ES-I3 (cell line): ENCODE results near the gene SDK1.

ENCODE experiments used
- H3K36me3 ChIP-seq: 2 replicates; pipeline ENCODE4 v1.6.1; 2013; ENCODE audit warnings: mild to moderate bottlenecking, low read length, control low read depth, moderate library complexity; ENCODE audit not compliant: insufficient read depth
- H3K4me1 ChIP-seq: 2 replicates; pipeline ENCODE4 v1.6.1; 2013; ENCODE audit warnings: mild to moderate bottlenecking, control low read depth, low read length; ENCODE audit not compliant: insufficient read depth
- H3K9ac ChIP-seq: 2 replicates; pipeline ENCODE4 v1.6.1; 2013; ENCODE audit warnings: low read depth, mild to moderate bottlenecking, low read length, moderate library complexity
- H3K9me3 ChIP-seq: 2 replicates; pipeline ENCODE4 v1.6.1; 2013; ENCODE audit warnings: mild to moderate bottlenecking, low read length, moderate library complexity; ENCODE audit not compliant: control insufficient read depth, insufficient read depth

SDK1 gene

DNA sequence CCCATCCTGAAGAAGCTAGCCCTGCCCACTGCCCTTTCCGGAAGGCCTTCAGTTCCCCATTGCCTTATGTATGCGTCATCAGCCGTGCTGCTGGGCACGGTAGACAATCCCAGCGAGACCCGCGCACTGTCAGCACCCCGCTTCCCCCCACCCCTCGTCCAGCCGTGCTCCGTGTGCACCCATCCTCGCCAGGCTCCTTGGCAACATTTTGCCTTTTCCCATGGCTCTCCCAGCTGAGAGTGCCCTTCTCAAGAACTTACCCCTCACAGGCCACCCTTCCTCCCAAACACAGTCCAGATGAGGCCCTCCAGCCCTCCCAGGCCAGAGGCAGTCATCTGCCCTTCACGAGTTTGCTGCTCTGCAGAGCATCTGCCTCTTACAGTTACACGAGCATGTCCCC lies 747.3 kb downstream of the SDK1 start:
- Histone ChIP-seq H3K36me3 (no peaks in the 10 kb centered on the region), H3K9ac (no peak overlapping the region), H3K9me3 (no peaks in the 10 kb centered on the region), H3K4me1 (no peaks in the 10 kb centered on the region)

DNA sequence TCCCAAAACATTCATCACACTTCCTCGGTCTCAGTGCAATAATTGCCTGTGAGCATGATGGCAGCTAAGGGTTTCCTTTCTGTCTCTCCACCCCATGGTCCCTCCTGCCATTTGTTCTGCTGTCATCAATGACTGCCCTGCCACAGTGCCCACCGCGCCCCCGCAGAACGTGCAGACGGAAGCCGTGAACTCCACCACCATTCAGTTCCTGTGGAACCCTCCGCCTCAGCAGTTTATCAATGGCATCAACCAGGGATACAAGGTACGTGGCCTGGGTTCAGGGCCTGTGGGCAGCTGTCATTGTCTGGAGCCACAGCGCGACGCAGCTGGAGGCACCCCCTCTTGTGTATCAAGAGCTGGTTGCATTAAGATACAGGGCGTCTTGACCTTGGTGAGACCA lies 748.1 kb downstream of the SDK1 start:
- Histone ChIP-seq H3K9ac (no peak overlapping the region), H3K4me1 (no peaks in the 10 kb centered on the region), H3K36me3 (no peaks in the 10 kb centered on the region), H3K9me3 (no peaks in the 10 kb centered on the region)

DNA sequence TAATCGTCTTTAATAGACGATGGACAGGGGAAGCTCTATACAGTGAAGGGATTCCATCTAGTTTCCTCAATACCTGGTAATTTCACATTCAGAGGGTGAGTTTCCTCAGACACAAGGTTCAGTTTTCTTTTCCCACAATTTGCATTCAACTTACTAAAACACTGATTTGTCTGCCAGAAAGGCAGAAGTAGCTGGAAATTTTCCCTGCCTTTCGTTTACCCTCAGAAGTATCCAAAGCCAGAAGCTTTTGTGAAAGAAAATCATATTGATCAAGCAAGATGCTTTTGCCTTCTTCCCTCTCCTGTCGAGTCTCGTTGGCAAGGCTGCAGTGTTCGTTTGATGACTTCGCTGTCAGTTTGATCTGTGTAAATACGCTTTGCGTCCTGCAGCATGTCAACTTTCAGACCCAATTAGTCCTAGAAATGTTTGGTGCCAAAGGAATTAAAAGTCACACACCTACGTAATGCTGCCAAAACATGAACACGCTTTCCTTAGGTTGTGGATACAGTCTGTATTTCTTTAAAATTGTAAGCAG lies 749.1 kb downstream of the SDK1 start:
- no peaks in the 10 kb centered on the region for H3K9me3 ChIP-seq

DNA sequence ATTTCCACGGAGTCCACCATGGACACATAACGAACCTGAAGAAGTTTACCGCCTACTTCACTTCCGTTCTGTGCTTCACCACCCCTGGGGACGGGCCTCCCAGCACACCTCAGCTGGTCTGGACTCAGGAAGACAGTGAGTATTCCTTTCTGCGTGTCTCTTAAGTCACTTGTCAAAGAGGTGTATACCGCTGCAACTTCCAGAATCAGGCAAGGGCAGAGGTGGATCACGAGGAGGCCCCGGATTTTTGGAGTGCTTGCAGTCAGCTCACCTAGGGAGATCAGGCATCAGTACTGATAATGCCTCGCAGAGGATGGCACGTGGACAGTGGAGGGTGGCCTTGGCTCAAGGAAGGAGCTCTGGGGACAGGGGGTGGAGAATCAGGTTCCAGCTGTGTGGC lies 750.6 kb downstream of the SDK1 start:
- H3K9ac ChIP-seq, result no peak overlapping the region
- no peaks in the 10 kb centered on the region for H3K36me3 ChIP-seq
- no peaks in the 10 kb centered on the region for H3K4me1 ChIP-seq
- no peaks in the 10 kb centered on the region for H3K9me3 ChIP-seq

More for the DNA sequence above, 749.1 kb downstream of the SDK1 start:
- no peaks in the 10 kb centered on the region for H3K36me3 ChIP-seq
- H3K9ac ChIP-seq, result no peak overlapping the region
- H3K4me1 ChIP-seq, result no peaks in the 10 kb centered on the region

DNA sequence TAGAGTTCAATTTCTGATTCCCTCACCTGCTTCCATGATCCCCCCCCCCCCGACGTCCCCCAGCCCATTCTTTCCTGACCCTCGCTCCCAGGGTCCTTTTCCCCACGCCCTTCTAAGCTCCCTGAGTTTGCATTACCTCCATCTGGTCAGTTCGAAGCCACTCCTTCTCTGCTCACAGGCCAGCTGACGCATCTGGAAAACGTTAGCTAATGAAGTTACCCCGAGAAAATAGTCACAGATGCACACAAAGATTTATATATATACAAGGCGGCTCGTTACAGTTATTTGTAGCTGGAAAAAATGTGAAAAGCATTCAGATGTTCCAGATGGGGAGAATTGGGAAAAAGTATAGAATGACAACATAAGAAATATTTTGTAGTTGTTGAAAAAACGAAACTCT lies 751.1 kb downstream of the SDK1 start:
- no peak overlapping the region for H3K9ac ChIP-seq
- no peaks in the 10 kb centered on the region for H3K4me1 ChIP-seq
- no peaks in the 10 kb centered on the region for H3K36me3 ChIP-seq
- no peaks in the 10 kb centered on the region for H3K9me3 ChIP-seq

DNA sequence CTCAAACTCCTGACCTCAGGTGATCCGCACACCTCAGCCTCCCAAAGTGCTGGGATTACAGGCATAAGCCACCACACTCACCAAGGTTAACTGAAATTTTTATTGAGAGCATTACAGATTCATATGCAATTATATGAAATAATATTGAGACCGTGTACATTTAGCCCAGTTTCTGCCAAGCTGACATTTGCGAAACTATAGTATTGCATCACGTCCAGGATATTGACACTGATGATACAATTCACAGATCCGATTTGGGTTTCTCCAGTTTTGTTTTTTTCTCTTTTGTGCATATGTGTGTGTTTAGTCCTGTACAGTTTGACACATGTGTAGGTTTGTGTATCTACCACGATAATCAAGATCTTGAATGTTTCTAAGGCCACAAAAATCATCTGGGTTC lies 753.1 kb downstream of the SDK1 start:
- H3K9me3 ChIP-seq, result no peaks in the 10 kb centered on the region

DNA sequence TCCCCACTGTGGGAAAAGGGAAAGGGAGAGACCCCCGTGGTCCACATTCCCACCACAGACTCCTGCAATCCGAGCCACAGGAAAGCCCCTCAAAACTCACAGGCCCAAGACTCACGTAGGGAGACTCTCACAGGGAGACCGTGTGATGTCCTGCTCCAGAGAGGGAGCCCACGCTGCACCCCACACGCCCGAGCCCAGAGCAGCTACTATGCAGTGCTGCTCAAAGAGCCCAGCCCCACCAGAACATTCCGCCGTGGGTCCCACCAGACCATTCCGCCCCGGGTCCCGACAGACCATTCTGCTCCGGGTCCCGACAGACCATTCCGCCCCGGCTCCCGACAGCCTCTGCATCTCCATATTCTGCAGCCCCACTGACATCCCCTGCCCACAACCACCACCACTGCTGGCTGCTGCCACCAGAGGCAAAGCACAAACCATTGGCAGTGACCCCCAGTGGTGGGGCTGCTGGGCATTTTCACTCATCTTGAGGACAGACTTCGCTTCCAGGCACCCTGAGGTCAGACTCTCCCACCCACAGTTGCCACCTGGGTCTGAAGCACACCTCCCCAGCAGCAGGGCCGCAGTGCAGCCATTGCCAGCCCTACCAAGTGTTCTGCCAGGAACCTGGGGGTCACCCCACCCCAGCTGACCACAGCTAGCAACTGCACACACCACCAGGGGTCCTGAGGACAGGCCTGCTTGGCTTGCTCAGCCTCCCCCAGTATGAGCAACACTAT lies 755.7 kb downstream of the SDK1 start:
- H3K9me3 ChIP-seq, result no peaks in the 10 kb centered on the region
- H3K36me3 ChIP-seq, result no peaks in the 10 kb centered on the region
- H3K9ac ChIP-seq, result no peak overlapping the region
- no peaks in the 10 kb centered on the region for H3K4me1 ChIP-seq

More for the DNA sequence above, 753.1 kb downstream of the SDK1 start:
- H3K9ac ChIP-seq, result no peak overlapping the region
- no peaks in the 10 kb centered on the region for H3K36me3 ChIP-seq
- H3K4me1 ChIP-seq, result no peaks in the 10 kb centered on the region

DNA sequence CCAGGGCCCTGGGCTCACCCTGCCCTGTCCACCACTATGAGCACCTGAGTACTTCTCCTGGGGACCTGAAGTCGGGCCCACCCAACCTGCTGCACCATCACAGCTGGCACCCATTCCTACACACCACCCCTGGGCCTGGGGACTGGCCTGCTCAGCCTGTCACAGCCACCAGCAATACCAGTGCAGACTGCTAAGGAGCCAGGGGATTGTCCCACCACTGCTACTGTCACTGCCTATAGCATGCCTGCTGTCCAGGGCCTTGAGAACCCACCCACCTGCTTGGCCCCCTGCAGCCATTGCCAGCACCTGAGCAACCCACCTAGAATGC lies 756.2 kb downstream of the SDK1 start:
- Histone ChIP-seq H3K9ac (no peak overlapping the region), H3K4me1 (no peaks in the 10 kb centered on the region), H3K9me3 (no peaks in the 10 kb centered on the region), H3K36me3 (no peaks in the 10 kb centered on the region)

DNA sequence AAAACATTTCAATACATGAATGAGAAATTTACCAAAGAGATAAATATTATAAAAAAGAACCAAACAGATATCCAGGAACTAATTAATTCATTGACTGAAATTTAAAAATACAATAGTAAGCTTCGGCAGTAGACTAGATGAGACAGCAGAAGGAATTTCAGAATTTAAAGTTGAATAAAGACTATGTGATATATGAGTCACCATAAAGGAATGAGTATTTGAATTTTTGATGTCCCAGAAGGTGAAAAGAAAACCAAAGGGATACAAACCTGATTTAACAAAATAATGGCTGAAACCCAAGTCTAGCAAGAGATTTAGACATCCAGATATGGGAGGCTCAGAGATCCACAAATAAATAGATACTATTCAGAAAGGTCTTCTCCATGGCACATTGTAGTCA lies 757.1 kb downstream of the SDK1 start:
- H3K9me3 ChIP-seq, result no peaks in the 10 kb centered on the region
- no peaks in the 10 kb centered on the region for H3K4me1 ChIP-seq
- no peak overlapping the region for H3K9ac ChIP-seq
- H3K36me3 ChIP-seq, result no peaks in the 10 kb centered on the region

DNA sequence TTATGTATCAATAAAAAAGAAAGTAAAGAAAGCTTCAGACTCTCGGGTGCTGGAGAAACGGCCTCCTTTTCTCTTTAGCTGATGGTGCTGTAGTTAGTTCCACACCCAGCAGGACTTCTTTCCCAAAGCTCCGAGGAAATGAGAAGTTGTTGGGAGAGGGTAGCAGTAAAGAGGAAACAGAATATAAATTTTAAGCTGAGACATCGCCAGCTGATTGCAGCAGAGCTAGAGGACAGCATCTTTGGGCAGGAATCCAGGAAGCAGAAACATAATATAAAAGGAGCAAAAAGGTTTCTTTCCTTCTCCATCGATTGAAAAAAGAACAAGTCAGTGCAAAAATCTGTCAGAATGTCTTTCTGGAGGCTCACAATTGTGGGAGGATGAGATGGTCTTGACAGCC lies 764.1 kb downstream of the SDK1 start:
- Histone ChIP-seq H3K9me3 (no peaks in the 10 kb centered on the region), H3K4me1 (no peaks in the 10 kb centered on the region), H3K9ac (no peak overlapping the region), H3K36me3 (no peaks in the 10 kb centered on the region)

DNA sequence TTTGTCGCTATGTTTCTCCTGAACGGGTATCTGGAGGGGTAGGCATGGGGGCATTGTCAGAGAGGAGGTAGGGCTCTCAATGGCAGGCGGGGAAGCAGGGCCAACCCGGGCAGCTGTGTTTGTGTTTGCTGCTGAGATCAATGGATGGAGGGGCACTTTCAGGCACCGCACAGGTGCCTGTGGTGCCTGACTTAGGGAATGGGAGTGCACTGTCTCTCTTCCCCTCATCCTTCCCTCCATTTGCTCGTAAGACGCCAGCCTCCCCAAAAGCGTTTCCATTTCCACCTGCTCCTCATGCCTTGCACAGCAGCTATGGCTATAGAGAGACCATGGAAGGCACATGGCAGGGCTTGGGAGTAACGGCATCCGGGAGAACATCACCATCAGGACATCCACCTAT lies 765.2 kb downstream of the SDK1 start:
- Histone ChIP-seq H3K9ac (no peak overlapping the region), H3K9me3 (no peaks in the 10 kb centered on the region), H3K36me3 (no peaks in the 10 kb centered on the region), H3K4me1 (no peaks in the 10 kb centered on the region)

DNA sequence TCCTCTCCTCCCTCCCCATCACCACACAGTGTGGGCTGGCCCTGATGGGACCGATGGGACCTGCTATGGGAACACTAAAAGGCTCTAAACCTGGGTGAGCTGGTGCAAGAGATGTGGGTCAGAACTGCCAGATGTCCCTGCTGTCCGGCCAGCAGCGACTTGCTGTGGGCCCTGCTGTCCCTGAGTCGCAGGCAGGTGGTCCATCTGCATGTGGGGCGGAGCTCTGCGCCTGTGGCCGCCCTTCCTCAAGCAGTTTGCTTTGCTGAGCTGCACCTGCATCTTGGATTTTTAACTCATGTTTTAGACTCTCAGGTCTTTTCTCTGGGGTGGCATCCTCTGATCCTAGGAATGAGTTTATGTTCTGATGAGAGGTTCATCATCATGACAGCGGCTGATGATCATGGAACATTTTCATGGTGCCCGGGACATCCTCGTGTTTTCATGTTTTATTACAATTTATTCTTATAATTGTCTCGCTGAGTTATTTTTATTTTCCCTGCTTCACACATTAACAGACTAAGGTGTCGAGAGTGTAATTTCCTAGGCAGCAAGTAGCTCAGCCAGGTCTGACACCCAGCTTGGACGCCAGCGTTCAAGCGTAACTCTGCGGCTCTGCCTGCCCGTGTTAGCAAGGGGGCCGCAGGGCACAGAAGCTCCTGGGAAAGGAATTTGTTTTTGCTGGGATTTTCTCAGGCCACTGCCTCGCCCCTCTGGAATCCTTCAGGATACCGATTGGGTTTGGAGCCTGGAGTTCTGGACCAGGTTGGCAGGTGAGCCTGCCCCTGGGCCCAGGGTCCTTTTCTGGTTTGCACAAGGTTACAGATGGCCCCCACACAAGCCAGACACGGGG lies 765.8 kb downstream of the SDK1 start:
- Histone ChIP-seq H3K4me1 (no peaks in the 10 kb centered on the region), H3K9ac (no peak overlapping the region), H3K9me3 (no peaks in the 10 kb centered on the region), H3K36me3 (no peaks in the 10 kb centered on the region)

DNA sequence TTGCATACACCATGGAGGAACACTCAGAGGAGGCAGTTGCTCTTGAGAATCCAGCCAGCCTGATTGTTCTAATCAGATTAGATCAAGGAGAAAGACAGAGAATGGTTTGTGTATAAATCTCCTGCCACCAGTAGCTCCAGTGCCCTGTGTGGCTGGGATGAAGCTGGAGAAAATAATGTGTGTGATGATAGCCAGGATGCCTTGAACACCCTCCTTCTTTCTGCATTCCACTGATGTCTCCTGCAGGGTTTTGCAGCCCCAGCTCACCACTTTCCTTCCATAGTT lies 766.4 kb downstream of the SDK1 start:
- no peak overlapping the region for H3K9ac ChIP-seq
- no peaks in the 10 kb centered on the region for H3K9me3 ChIP-seq
- H3K36me3 ChIP-seq, result no peaks in the 10 kb centered on the region
- H3K4me1 ChIP-seq, result no peaks in the 10 kb centered on the region

DNA sequence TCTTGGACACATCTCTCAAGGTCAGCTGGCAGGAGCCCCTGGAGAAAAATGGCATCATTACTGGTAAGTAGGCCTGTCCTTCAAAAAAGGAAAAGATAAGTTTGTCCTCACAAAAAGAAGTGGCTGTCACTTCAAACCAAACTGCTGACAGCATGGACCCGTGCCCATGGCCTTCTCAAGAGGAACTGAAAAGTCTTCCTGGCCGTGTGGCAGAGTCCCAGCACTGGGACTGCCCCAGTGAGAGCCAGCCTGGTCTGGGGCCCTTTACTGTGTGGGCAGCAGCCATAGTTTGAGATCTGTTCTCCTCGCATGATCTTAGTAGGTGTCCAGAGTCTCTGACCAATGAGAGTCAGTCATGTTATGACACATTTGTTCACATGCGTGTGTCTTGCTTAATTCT lies 766.8 kb downstream of the SDK1 start:
- Histone ChIP-seq H3K9ac (no peak overlapping the region), H3K36me3 (no peaks in the 10 kb centered on the region), H3K9me3 (no peaks in the 10 kb centered on the region), H3K4me1 (no peaks in the 10 kb centered on the region)

DNA sequence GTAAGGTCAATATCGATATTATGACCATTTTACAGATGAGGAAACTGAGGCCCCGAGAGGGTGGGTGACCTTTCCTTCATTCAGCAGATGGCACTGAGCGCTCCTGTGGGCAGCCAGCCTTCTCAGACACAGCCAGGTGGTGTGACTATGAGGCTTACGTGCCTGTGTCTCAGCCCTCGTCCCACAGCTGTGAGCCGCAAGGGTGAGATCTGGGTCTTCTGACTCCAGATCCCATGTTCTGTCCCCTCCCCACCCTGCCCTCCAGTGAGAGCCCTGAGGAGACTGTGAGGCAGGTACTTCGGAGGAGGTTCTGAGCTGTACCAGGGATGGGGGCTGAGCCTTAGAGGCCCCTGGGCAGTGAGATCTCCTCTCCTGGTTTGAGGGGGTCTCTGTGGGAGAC lies 767.2 kb downstream of the SDK1 start:
- H3K36me3 ChIP-seq, result no peaks in the 10 kb centered on the region
- no peak overlapping the region for H3K9ac ChIP-seq
- H3K9me3 ChIP-seq, result no peaks in the 10 kb centered on the region
- no peaks in the 10 kb centered on the region for H3K4me1 ChIP-seq
